Nephron progenitor cell (in vitro differentiated cells): ENCODE data around the gene RAD9B.
A peak's percentile ranks its signal among the peaks of the same experiment; 100 is the strongest.
"Not testable (repeated sequence)": the region's sequence is repeated elsewhere in the genome, so short reads cannot be mapped to it uniquely, and the experiment has no call there.

ENCODE experiments used
- DNase-seq: peaks from one replicate; pipeline ENCODE4 v3.0.0; 2021
- H3K27ac Mint-ChIP-seq: 2 replicates; pipeline ENCODE4 v1.8.0; 2021; ENCODE audit warnings: mild to moderate bottlenecking, moderate library complexity, mixed read lengths
- H3K27me3 Mint-ChIP-seq: 2 replicates; pipeline ENCODE4 v1.8.0; 2021; ENCODE audit warnings: mild to moderate bottlenecking, low read depth, mixed read lengths; ENCODE audit not compliant: poor library complexity
- H3K36me3 Mint-ChIP-seq: 2 replicates; pipeline ENCODE4 v1.8.0; 2021; ENCODE audit warnings: low read depth, mixed read lengths
- H3K4me1 Mint-ChIP-seq: 2 replicates; pipeline ENCODE4 v1.8.0; 2021; ENCODE audit warnings: mixed read lengths
- H3K4me3 Mint-ChIP-seq: 2 replicates; pipeline ENCODE4 v1.8.0; 2021; ENCODE audit warnings: mild to moderate bottlenecking, moderate library complexity, mixed read lengths
- H3K9me3 Mint-ChIP-seq: 2 replicates; pipeline ENCODE4 v1.8.0; 2021; ENCODE audit warnings: mild to moderate bottlenecking, moderate library complexity, mixed read lengths
- TF ChIP-seq, protein P1 (sequence below): fragments of 200-600 bp; sonication (generic); IDR thresholded peaks from 2 replicates; pipeline ENCODE4 v1.5.0; 2021; ENCODE audit warnings: antibody characterized with exemption

Gene RAD9B

DNA sequence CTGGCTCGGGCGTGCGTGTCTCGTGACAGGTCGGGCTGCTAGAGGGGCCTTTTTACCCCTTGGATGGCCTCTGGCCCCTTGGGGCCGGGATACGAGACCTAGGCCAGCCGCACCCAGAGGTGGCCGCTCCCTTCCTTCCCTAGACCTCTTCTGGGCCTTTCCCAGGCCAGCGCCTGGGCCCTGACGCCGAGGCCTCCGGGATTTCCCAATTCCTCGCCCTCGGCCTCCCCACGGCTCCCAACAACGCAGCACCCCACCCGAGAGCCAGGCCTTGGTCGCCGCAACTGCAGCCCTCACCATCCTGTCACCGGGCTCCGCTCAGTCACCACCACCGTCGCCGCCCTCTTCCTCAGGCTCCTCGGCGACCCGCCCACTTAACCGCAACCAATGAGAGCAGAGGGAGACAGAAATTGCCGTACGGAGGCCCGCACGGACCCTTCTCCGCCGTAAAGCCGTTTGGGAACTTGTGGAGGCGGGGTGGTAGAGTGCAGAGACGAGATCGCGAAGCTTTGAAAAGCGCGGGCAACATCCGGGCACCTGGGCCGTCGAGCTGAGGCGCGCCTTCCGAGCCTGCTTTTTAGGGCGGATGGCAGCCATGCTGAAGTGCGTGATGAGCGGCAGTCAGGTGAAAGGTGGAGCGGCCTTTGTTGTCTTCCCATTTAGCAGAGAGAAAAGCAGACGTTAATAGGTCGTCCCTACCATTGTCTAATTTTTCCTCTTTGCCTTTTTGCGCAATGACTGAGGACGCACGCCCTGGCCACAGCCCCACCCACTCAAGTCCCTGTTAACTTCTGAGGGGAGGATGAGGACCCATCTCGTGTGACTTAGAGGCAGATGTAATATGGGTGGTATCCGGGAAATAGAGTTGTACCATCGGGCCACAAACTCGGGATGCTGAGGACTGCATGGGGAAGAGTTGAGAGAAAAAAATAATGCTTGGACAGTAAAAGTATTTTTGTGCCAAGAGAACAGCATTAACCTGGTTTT is at the start of gene RAD9B, which contains the start of gene VPS29:
TSS of gene RAD9B (plus strand) at position 580 of the 987 bp plus-strand sequence. CDS start at position 587, 7 bp downstream.
TSS of gene VPS29 (minus strand) at position 360 of the 987 bp plus-strand sequence. CDS start at position 300, 60 bp downstream.
- Mint-ChIP-seq H3K36me3 (peaks cover 13% of the 10 kb centered on the region), H3K9me3 (peaks cover 11% of the 10 kb centered on the region), H3K4me3 (peak within 1 kb of the TSS; percentile 99), H3K4me1 (peaks cover 35% of the 10 kb centered on the region), H3K27ac (peak within 1 kb of the TSS; percentile 98), H3K27me3 (peaks cover 7% of the 10 kb centered on the region)
- peak; percentile 94 for DNase-seq
- TF ChIP-seq, protein P1, sequence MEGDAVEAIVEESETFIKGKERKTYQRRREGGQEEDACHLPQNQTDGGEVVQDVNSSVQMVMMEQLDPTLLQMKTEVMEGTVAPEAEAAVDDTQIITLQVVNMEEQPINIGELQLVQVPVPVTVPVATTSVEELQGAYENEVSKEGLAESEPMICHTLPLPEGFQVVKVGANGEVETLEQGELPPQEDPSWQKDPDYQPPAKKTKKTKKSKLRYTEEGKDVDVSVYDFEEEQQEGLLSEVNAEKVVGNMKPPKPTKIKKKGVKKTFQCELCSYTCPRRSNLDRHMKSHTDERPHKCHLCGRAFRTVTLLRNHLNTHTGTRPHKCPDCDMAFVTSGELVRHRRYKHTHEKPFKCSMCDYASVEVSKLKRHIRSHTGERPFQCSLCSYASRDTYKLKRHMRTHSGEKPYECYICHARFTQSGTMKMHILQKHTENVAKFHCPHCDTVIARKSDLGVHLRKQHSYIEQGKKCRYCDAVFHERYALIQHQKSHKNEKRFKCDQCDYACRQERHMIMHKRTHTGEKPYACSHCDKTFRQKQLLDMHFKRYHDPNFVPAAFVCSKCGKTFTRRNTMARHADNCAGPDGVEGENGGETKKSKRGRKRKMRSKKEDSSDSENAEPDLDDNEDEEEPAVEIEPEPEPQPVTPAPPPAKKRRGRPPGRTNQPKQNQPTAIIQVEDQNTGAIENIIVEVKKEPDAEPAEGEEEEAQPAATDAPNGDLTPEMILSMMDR = no peak

DNA sequence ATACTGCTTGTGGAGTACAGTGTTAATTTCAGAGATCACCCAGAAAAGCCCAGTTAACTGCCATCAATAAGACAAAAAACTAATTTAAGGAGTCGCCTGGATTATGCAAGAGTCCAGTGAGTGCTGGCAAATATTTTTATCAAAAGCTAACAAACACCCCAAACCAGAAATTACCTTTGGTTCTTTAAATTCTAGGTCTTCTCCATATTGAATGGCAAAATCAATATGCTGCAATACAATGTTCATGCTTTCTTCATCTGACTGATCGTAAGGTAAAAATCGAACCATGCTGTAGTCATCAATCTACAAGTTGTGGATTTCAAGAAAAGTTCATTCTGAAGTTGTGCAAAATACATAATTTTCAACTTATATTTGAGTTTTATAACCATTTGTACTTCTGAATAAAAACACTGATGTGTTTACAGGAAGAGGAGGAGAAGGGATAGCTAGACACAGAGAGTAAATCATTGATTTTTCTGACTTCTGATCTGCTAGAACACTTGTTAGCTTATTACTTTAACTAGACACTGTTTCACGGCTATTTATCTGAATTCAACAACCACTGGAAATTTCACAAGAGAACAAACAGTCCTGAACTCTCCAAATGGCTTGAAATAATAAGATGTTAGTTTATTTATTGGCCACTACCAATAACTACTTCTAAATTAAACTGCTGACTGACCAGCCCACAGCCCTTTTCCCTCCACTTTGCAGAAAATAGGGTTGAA is 48.4 kb upstream of the RAD9B start:
- no peak for DNase-seq
- H3K4me1 Mint-ChIP-seq = peaks cover 16% of the 10 kb centered on the region
- H3K4me3 Mint-ChIP-seq = no peak overlapping the region
- H3K27me3 Mint-ChIP-seq = peaks cover 3% of the 10 kb centered on the region
- H3K9me3 Mint-ChIP-seq = no peaks in the 10 kb centered on the region
- H3K36me3 Mint-ChIP-seq = peaks cover 36% of the 10 kb centered on the region
- TF ChIP-seq, protein P1 = no peak
- no peak overlapping the region for H3K27ac Mint-ChIP-seq

DNA sequence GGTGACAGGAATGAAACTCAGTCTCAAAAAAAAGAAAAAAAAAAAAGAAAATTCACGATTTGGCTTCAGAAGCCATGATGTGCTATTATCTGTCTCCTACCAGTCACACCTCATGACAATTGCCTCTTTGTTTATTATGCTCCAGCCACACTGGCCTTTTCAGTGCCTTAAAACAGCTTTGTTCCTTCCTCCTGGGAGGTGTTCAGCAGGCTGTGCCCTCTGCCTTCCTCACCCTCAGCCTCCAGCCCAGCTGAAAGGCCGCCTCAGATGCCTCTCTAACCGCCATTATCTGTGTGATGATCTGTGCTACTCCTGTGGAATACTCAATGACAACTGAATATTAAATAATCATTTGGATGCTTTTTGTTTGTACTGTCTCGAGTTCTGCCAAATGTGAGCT is 43.4 kb upstream of the RAD9B start:
- Mint-ChIP-seq H3K9me3 (no peaks in the 10 kb centered on the region), H3K4me1 (no peaks in the 10 kb centered on the region), H3K27ac (peak overlapping the region; percentile 54), H3K36me3 (peaks cover 49% of the 10 kb centered on the region), H3K4me3 (no peak overlapping the region), H3K27me3 (no peaks in the 10 kb centered on the region)
- TF ChIP-seq, protein P1 = no peak
- no peak for DNase-seq

DNA sequence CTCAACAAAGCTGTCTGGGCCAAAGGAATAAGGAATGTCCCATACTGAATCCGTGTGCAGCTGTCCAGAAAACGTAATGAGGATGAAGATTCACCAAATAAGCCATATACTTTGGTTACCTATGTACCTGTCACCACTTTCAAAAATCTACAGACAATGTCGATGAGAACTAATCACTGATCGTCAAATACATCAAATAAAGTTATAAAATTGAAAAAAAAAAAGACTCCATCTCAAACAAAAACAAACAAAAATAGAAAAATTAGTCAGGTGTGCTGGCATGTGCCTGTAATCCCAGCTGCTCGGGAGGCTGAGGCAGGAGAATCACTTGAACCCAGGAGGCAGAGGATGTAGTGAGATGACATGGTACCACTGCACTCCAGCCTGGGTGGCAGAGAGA is 40.9 kb upstream of the RAD9B start:
- not testable (repeated sequence) for H3K4me3 Mint-ChIP-seq, H3K27ac Mint-ChIP-seq, DNase-seq, H3K4me1 Mint-ChIP-seq, H3K27me3 Mint-ChIP-seq, H3K9me3 Mint-ChIP-seq
- H3K36me3 Mint-ChIP-seq = peaks cover 53% of the 10 kb centered on the region

DNA sequence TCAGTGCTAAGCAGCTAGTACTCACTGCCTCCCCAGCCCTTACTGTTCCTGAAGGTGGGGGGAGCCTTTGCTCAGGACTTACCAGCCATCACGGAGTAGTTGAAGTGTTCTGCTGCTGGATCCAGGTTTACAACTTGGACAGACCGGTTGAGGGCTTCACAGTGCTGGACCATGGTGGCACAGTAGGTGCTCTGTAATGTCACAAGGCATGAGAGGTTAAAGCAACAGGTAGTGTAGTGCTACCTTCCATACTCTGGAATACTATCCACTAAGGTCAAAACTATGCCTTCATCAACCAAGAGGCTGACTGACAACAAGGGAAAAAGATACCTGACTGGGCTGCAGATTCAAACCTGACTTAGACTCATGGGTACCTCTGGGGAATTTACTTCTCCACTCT is 37.1 kb upstream of the RAD9B start:
- peaks cover 30% of the 10 kb centered on the region for H3K4me1 Mint-ChIP-seq
- H3K27me3 Mint-ChIP-seq = peaks cover 3% of the 10 kb centered on the region
- H3K36me3 Mint-ChIP-seq = peaks cover 44% of the 10 kb centered on the region
- no peak for DNase-seq
- TF ChIP-seq, protein P1 = no peak
- H3K9me3 Mint-ChIP-seq = no peaks in the 10 kb centered on the region
- H3K4me3 Mint-ChIP-seq = no peak overlapping the region
- no peak overlapping the region for H3K27ac Mint-ChIP-seq

DNA sequence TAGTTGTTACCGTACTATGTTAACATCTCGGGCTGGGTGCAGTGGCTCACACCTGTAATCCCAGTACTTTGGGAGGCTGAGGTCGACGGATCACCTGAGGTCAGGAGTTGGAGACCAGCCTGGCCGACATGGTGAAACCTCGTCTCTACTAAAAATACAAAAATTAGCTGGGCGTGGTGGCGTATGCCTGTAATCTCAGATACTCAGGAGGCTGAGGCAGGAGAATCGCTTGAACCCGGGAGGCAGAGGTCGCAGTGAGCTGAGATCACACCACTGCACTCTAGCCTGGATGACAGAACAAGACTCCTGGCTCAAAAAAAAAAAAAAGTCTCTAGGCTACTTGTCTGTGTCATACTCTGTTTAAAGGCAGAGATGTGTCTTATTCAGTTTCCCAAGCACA is 36.4 kb upstream of the RAD9B start:
- Mint-ChIP-seq H3K4me3 (peak overlapping the region; percentile 24), H3K36me3 (peaks cover 48% of the 10 kb centered on the region)
- DNase-seq = not testable (repeated sequence)

More for the DNA sequence above, 36.4 kb upstream of the RAD9B start:
- H3K4me1 Mint-ChIP-seq = peaks cover 32% of the 10 kb centered on the region
- not testable (repeated sequence) for H3K27me3 Mint-ChIP-seq, H3K27ac Mint-ChIP-seq, H3K9me3 Mint-ChIP-seq
